Parathyroid adenoma (tissue), 2 donors: ENCODE data around the gene ATP6V1C2.

Experiments used
- H2AFZ ChIP-seq: fragments of 300-600 bp; sonication (generic); one replicate; pipeline ENCODE4 v1.7.0; 2017; ENCODE audit warnings: antibody characterized with exemption, mild to moderate bottlenecking
- H3K27ac ChIP-seq: fragments of 300-600 bp; sonication (generic); one replicate; pipeline ENCODE4 v1.7.0; 2017
- H3K27me3 ChIP-seq: fragments of 300-600 bp; sonication (generic); one replicate; pipeline ENCODE4 v1.7.0; 2017; ENCODE audit warnings: low read length; ENCODE audit not compliant: control insufficient read depth, insufficient read depth
- H3K36me3 ChIP-seq: fragments of 300-600 bp; sonication (generic); one replicate; pipeline ENCODE4 v1.7.0; 2017; ENCODE audit warnings: low read length; ENCODE audit not compliant: control insufficient read depth, insufficient read depth
- H3K4me1 ChIP-seq: fragments of 300-600 bp; sonication (generic); one replicate; pipeline ENCODE4 v1.7.0; 2017; ENCODE audit warnings: control low read depth
- H3K4me2 ChIP-seq: fragments of 300-600 bp; sonication (generic); one replicate; pipeline ENCODE4 v1.7.0; 2017; ENCODE audit warnings: low read length
- H3K4me3 ChIP-seq: fragments of 300-600 bp; sonication (generic); one replicate; pipeline ENCODE4 v1.7.0; 2017; ENCODE audit warnings: low read depth, low read length
- H3K79me2 ChIP-seq: fragments of 300-600 bp; sonication (generic); one replicate; pipeline ENCODE4 v1.7.0; 2017; ENCODE audit warnings: control low read depth
- H3K9ac ChIP-seq: fragments of 300-600 bp; sonication (generic); one replicate; pipeline ENCODE4 v1.7.0; 2017; ENCODE audit warnings: mild to moderate bottlenecking
- H3K9me3 ChIP-seq: fragments of 300-600 bp; sonication (generic); one replicate; pipeline ENCODE4 v1.7.0; 2017; ENCODE audit warnings: low read length; ENCODE audit not compliant: control insufficient read depth
- TF ChIP-seq, protein P1 (sequence below): fragments of 300-600 bp; sonication (generic); IDR thresholded peaks from one replicate; pipeline ENCODE4 v1.7.0; 2017; ENCODE audit warnings: antibody characterized with exemption, mild to moderate bottlenecking
- donor health status: primary hyperparathyroidism.

The ATP6V1C2 gene

DNA sequence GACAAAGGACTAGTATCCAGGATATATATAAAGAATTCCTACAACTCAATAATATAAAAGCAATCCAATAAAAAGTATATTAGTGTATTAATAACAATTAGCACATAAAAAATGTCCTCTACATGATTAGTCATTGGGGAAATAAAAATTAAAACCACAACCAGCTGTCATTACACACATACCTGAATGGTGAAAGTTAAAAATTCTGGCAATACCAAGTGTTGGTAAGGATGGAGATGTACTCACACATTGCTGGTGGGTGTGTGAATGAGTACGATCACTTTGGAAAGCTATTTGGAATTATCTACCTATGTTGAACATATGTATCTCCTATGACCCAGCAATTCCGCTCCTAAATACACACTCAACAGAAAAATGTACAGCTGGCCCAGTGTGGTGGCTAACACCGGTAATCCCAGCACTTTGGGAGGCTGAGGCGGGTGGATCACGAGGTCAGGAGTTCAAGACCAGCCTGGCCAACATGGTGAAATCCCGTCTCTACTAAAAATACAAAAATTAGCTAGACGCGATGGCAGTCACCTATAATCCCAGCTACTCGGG, 17.3 kb upstream of the ATP6V1C2 start:
- Histone ChIP-seq H3K79me2 (no peaks in the 10 kb centered on the region), H3K36me3 (no peaks in the 10 kb centered on the region), H2AFZ (no peak overlapping the region), H3K4me1 (no peaks in the 10 kb centered on the region), H3K9ac (no peak overlapping the region), H3K9me3 (no peaks in the 10 kb centered on the region), H3K27me3 (no peaks in the 10 kb centered on the region), H3K4me3 (no peak overlapping the region), H3K27ac (no peak overlapping the region), H3K4me2 (no peak overlapping the region)
- TF ChIP-seq, protein P1, sequence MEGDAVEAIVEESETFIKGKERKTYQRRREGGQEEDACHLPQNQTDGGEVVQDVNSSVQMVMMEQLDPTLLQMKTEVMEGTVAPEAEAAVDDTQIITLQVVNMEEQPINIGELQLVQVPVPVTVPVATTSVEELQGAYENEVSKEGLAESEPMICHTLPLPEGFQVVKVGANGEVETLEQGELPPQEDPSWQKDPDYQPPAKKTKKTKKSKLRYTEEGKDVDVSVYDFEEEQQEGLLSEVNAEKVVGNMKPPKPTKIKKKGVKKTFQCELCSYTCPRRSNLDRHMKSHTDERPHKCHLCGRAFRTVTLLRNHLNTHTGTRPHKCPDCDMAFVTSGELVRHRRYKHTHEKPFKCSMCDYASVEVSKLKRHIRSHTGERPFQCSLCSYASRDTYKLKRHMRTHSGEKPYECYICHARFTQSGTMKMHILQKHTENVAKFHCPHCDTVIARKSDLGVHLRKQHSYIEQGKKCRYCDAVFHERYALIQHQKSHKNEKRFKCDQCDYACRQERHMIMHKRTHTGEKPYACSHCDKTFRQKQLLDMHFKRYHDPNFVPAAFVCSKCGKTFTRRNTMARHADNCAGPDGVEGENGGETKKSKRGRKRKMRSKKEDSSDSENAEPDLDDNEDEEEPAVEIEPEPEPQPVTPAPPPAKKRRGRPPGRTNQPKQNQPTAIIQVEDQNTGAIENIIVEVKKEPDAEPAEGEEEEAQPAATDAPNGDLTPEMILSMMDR: no peak

DNA sequence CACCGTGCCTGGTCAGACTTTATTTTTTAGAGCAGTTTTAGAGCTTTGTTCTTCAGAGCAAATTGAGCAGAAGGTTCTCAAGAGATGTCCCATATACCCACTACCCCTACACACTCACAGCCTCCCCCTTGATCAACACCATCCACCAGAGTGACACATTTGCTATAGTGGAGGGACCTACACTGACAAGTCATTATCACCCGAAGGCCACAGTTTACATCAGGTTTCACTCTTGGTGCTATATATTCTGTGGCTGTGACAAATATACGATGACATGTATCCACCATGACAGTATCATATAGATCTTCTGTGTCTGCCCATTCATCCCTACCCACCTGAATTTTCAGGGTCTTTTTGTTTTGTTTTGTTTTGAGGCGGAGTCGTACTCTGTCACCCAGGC, 15.4 kb upstream of the ATP6V1C2 start:
- TF ChIP-seq, protein P1: no peak
- H3K79me2 ChIP-seq: no peaks in the 10 kb centered on the region
- H3K9me3 ChIP-seq: no peaks in the 10 kb centered on the region
- no peak overlapping the region for H3K4me3 ChIP-seq
- no peaks in the 10 kb centered on the region for H3K27me3 ChIP-seq
- H3K27ac ChIP-seq: no peak overlapping the region
- no peaks in the 10 kb centered on the region for H3K36me3 ChIP-seq
- no peak overlapping the region for H3K9ac ChIP-seq
- no peak overlapping the region for H3K4me2 ChIP-seq
- no peaks in the 10 kb centered on the region for H3K4me1 ChIP-seq
- no peak overlapping the region for H2AFZ ChIP-seq

DNA sequence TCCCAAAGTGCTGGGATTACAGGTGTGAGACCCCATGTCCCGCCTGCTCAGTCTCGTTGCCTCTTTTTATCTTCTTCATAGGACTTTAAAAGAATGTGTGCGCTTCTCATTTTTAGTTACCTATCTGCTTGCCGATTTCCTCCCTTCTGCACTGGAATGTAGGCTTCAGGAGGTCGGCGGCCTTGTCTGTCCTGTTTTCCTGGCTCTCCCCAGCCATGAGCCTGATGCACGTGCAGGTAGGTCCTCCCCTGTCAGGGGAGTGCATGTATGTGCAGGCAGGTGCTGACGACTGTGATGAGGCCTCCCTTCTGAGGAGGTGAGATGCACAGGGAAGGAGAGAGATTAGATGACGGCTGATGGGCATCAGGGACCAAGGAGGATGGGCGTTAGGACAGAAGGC, 13.6 kb upstream of the ATP6V1C2 start:
- H3K27ac ChIP-seq: no peak overlapping the region
- no peak overlapping the region for H3K4me2 ChIP-seq
- TF ChIP-seq, protein P1: no peak
- no peaks in the 10 kb centered on the region for H3K36me3 ChIP-seq
- H3K9ac ChIP-seq: no peak overlapping the region
- H3K27me3 ChIP-seq: no peaks in the 10 kb centered on the region
- no peak overlapping the region for H3K4me3 ChIP-seq
- H3K9me3 ChIP-seq: no peaks in the 10 kb centered on the region
- H2AFZ ChIP-seq: no peak overlapping the region
- no peaks in the 10 kb centered on the region for H3K79me2 ChIP-seq
- H3K4me1 ChIP-seq: no peaks in the 10 kb centered on the region

DNA sequence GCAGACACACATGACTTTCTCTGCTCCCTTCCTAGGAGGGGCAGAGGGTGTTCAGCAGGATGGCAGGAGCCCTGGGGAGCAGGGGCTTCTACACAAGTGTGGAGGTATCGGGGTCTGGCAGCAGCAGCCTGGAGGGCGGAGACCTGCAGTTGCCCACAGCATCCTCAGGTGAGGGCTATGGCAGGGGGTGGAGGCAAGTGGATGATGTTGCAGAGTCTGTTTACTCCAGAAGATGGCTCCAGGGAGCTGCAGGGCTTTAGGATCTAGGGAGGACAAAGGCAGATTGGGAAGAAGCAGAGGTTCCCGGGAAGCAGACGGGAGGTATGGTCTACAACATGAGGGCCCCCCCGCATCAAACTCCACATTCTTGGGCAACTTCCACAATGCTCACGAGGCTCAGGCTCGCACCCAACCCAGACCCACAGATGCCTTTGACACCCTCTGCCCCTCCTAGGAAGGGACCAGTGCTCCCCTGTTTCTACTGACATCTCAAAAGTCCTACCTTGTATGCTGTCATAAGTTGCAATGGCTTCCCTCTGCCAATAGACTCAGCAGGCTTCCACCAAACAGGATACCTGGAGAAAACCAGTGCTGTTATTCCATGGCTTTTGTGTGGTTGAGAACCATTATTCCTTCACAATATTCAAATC, 12.0 kb upstream of the ATP6V1C2 start:
- Histone ChIP-seq H3K79me2 (no peaks in the 10 kb centered on the region), H3K9me3 (no peaks in the 10 kb centered on the region), H3K27ac (no peak overlapping the region), H2AFZ (no peak overlapping the region), H3K36me3 (no peaks in the 10 kb centered on the region), H3K27me3 (no peaks in the 10 kb centered on the region), H3K9ac (no peak overlapping the region), H3K4me1 (no peaks in the 10 kb centered on the region), H3K4me3 (no peak overlapping the region), H3K4me2 (no peak overlapping the region)
- TF ChIP-seq, protein P1: peak; percentile 36
